Right lobe of liver (tissue), 6 donors: ENCODE measurements around the gene CCDC136. TPM values are rescaled to one million over a fixed set of nuclear protein-coding genes. Genes with fewer than 3 reads are reported as not detected.
A peak's percentile ranks its signal among the peaks of the same experiment; 100 is the strongest.

Source experiments
- ATAC-seq, 4 donors: fragments of 200-7000 bp; cut with Tn5 transposase; one replicate each; pipeline ENCODE4 v1.9.1; 2020; ENCODE audit warnings: mild to moderate bottlenecking in 4 of 4, moderate library complexity in 4 of 4
- DNase-seq, 3 donors: peaks; one replicate each; pipeline ENCODE4 v3.0.0-alpha.2; 2020
- H3K27ac ChIP-seq, 3 donors: fragments of 200-600 bp; one replicate each; pipeline ENCODE4 v1.8.0; 2022
- H3K27me3 ChIP-seq, 2 donors: fragments of 200-600 bp; one replicate each; pipeline ENCODE4 v1.8.0; 2022
- H3K36me3 ChIP-seq, 4 donors: fragments of 200-600 bp; sonication (generic) in 1 of 4; one replicate each; pipeline versions ENCODE4 v1.5.1 to v1.8.0; 2017 to 2022; ENCODE audit warnings: control low read depth in 1 of 4
- H3K4me1 ChIP-seq, 4 donors: fragments of 200-600 bp; sonication (generic) in 1 of 4; one replicate each; pipeline versions ENCODE4 v1.5.1 to v1.8.0; 2017 to 2022; ENCODE audit warnings: control low read depth in 1 of 4
- H3K4me3 ChIP-seq, 3 donors: fragments of 200-600 bp; one replicate each; pipeline ENCODE4 v1.8.0; 2022
- H3K9me3 ChIP-seq, 4 donors: fragments of 200-600 bp; sonication (generic) in 1 of 4; one replicate each; pipeline versions ENCODE4 v1.5.1 to v1.8.0; 2017 to 2022; ENCODE audit warnings: control low read depth in 1 of 4
- POLR2A ChIP-seq: fragments of 450-650 bp; IDR thresholded peaks from one replicate; pipeline ENCODE4 v1.6.1; 2017; ENCODE audit warnings: antibody characterized with exemption, mild to moderate bottlenecking
- WGBS: methylation state at CpG from one replicate; pipeline ENCODE4 v1.1.6; 2018; ENCODE audit warnings: low coverage, low lambda C conversion rate; ENCODE audit not compliant: insufficient coverage; ENCODE audit errors: missing lambda C conversion rate; 5-methylcytosine and 5-hydroxymethylcytosine counted together
- intact Hi-C, 2 donors: fragments of 100-400 bp; cut with DNase I; formaldehyde crosslinking; loops; one replicate each; pipeline versions ENCODE4 v1.11.2 to v1.14.1; 2022
- total RNA-seq, 6 experiments: library from RNA; depleted of rRNA in 2 of 6; stranded (reverse); fragments of >200 nt in 2 of 6; fragmentation: NEBNext Ultra II Directional in 3 of 6; extraction: Animal tissue kit (Norgen Biotek cat#: 25700) in 3 of 6; gene quantifications; one replicate each; pipeline versions ENCODE4 v1.1.0 to v1.2.4, GENCODE V29; 2016 to 2023
- TF ChIP-seq, protein P1 (sequence below), 4 donors: fragments of 200-600 bp in 3 of 4; fragments of 450-650 bp in 1 of 4; IDR thresholded peaks; one replicate each; pipeline versions ENCODE4 v1.5.1 to v1.8.0; 2016 to 2022; ENCODE audit warnings: antibody characterized with exemption in 4 of 4, mild to moderate bottlenecking in 2 of 4
- donor health status: DM: no; HTN: yes; CAD: no.
- donor health status: DM: no; HTN: no; CAD: no.
- donor health status: DM: no; HTN: no; CAD: no.
- donor health status: DM: no; HTN: yes; CAD: no.
- donor health status: DM: no; HTN: yes; CAD: no.

CCDC136 gene
- total RNA-seq, 6 experiments from 2014 or later: 0.16 to 0.70 (median 0.20) TPM; not detected in 2

GRCh38 chr7:128755819-128756476 is 35.8 kb upstream of the CCDC136 start:
- Histone ChIP-seq H3K4me1 (no peaks in the 10 kb centered on the region), H3K4me3 (no peak overlapping the region), H3K9me3 (no peaks in the 10 kb centered on the region), H3K27ac (no peak overlapping the region), H3K27me3 (no peaks in the 10 kb centered on the region), H3K36me3 (peaks cover 0 to 46% (median 26%) of the 10 kb centered on the region in 4 donors)
- DNase-seq (no peak), ATAC-seq (no peak)
- 89% methylated on average over 5 of the region's 5 CpGs for WGBS
- TF ChIP-seq POLR2A: no peak
- TF ChIP-seq, protein P1, sequence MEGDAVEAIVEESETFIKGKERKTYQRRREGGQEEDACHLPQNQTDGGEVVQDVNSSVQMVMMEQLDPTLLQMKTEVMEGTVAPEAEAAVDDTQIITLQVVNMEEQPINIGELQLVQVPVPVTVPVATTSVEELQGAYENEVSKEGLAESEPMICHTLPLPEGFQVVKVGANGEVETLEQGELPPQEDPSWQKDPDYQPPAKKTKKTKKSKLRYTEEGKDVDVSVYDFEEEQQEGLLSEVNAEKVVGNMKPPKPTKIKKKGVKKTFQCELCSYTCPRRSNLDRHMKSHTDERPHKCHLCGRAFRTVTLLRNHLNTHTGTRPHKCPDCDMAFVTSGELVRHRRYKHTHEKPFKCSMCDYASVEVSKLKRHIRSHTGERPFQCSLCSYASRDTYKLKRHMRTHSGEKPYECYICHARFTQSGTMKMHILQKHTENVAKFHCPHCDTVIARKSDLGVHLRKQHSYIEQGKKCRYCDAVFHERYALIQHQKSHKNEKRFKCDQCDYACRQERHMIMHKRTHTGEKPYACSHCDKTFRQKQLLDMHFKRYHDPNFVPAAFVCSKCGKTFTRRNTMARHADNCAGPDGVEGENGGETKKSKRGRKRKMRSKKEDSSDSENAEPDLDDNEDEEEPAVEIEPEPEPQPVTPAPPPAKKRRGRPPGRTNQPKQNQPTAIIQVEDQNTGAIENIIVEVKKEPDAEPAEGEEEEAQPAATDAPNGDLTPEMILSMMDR (IDR thresholded peaks at IDR 0.05): no peak
- intact Hi-C loops: no loop called here

DNA sequence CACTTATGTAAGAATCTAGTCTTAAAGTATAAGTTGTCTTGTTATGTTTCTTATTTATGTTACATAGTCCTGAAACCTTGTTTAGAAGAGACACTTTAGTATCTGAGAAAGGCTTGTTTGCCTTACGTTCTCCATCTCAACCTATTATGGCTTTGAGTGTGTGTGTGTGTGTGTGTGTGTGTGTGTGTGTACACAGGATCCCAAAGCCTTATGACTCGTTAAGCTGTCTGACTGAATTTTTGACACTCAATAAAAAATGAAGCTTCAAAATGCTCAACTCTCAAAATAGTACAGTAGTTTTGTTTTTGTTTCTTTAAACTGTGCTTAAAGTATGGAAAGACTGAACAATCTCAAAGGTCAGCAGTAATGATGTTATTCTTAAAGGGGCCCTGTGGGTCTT is 34.6 kb upstream of the CCDC136 start:
- peaks cover 0 to 57% (median 27%) of the 10 kb centered on the region in 4 donors for H3K36me3 ChIP-seq
- no peaks in the 10 kb centered on the region for H3K27me3 ChIP-seq
- no peak for ATAC-seq
- H3K4me1 ChIP-seq: no peaks in the 10 kb centered on the region
- H3K4me3 ChIP-seq: no peak overlapping the region
- H3K27ac ChIP-seq: no peak overlapping the region
- TF ChIP-seq, protein P1 (IDR thresholded peaks at IDR 0.05): no peak
- no peak for TF ChIP-seq POLR2A
- WGBS: 83% methylated on average over 2 of the region's 2 CpGs
- intact Hi-C loops: no loop called here
- no peak for DNase-seq
- H3K9me3 ChIP-seq: no peaks in the 10 kb centered on the region

- intact Hi-C loops: no loop called here
- 100% methylated on average over 1 of the region's 1 CpG for WGBS
- Histone ChIP-seq H3K27ac (no peak overlapping the region), H3K9me3 (no peaks in the 10 kb centered on the region), H3K4me3 (no peak overlapping the region), H3K4me1 (no peaks in the 10 kb centered on the region), H3K27me3 (no peaks in the 10 kb centered on the region), H3K36me3 (peaks cover 0 to 66% (median 31%) of the 10 kb centered on the region in 4 donors)
- ATAC-seq (no peak), DNase-seq (no peak)
- TF ChIP-seq, protein P1 (IDR thresholded peaks at IDR 0.05): no peak
- TF ChIP-seq POLR2A: no peak
These were observed 33.2 kb upstream of the CCDC136 start for GRCh38 chr7:128758553-128758952.

DNA sequence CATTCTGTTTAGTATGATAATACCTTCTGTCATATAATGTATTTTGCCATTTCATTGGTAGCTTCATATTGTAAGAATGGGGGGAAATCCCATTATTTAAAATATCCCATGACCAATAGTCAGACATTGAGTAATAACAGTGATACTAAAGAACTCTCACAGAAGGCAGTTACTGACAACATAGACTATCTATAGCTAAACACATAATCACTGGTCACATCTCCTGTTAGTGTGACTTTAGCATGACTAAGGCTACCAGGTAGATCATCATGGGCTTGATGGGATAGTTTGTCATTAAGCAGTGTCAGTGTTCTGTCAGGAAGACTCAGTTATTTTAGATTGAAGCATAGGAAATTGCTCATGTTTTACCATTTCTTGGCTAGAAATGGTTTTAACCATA is 32.5 kb upstream of the CCDC136 start:
- Histone ChIP-seq H3K36me3 (peaks cover 0 to 64% (median 30%) of the 10 kb centered on the region in 4 donors), H3K27me3 (no peaks in the 10 kb centered on the region), H3K4me1 (no peaks in the 10 kb centered on the region), H3K9me3 (no peaks in the 10 kb centered on the region), H3K4me3 (no peak overlapping the region), H3K27ac (no peak overlapping the region)
- intact Hi-C loops: no loop called here
- TF ChIP-seq, protein P1 (IDR thresholded peaks at IDR 0.05): no peak
- TF ChIP-seq POLR2A: no peak
- DNase-seq (no peak), ATAC-seq (peak in 1 of 4 donors; percentile 24)
